HG03064 (cell line): Measurements from ENCODE around the gene SPAG9.
"Not testable (repeated sequence)": the region's sequence is repeated elsewhere in the genome, so short reads cannot be mapped to it uniquely, and the experiment has no call there.

Experiments
- ATAC-seq: cut with Tn5 transposase; IDR thresholded peaks from one replicate; pipeline ENCODE4 v1.9.1; 2021; ENCODE audit warnings: low read depth; ENCODE audit not compliant: unreplicated experiment

Gene SPAG9

GRCh38 chr17:50945779-50946222 lies 174.9 kb downstream of the SPAG9 start:
- no peak for ATAC-seq

- ATAC-seq: no peak
Measured at GRCh38 chr17:50944902-50945720, 175.6 kb downstream of the SPAG9 start.

- no peak for ATAC-seq
Measured at GRCh38 chr17:50944054-50944901, 176.4 kb downstream of the SPAG9 start.

GRCh38 chr17:50943575-50943933 lies 177.1 kb downstream of the SPAG9 start:
- no peak for ATAC-seq

GRCh38 chr17:50941676-50942048 lies 179.0 kb downstream of the SPAG9 start:
- ATAC-seq: not testable (repeated sequence)

GRCh38 chr17:50939795-50940684 lies 180.6 kb downstream of the SPAG9 start:
- no peak for ATAC-seq

- no peak for ATAC-seq
Measured at GRCh38 chr17:50939542-50939794, 181.2 kb downstream of the SPAG9 start.

GRCh38 chr17:50938821-50939541 lies 181.7 kb downstream of the SPAG9 start:
- no peak for ATAC-seq

- ATAC-seq: no peak
Measured at GRCh38 chr17:50935996-50936266, 184.7 kb downstream of the SPAG9 start.

- no peak for ATAC-seq
Measured at GRCh38 chr17:50935221-50935995, 185.3 kb downstream of the SPAG9 start.

GRCh38 chr17:50934672-50935220 lies 185.9 kb downstream of the SPAG9 start:
- ATAC-seq: no peak

GRCh38 chr17:50934161-50934560 lies 186.5 kb downstream of the SPAG9 start:
- no peak for ATAC-seq

- no peak for ATAC-seq
Measured at GRCh38 chr17:50931144-50931908, 189.3 kb downstream of the SPAG9 start.

GRCh38 chr17:50928646-50929045 lies 192.0 kb downstream of the SPAG9 start:
- ATAC-seq: no peak

- no peak for ATAC-seq
Measured at GRCh38 chr17:50927287-50927686, 193.4 kb downstream of the SPAG9 start.

- ATAC-seq: no peak
Measured at GRCh38 chr17:50926523-50926922, 194.1 kb downstream of the SPAG9 start.

GRCh38 chr17:50925296-50925891 lies 195.3 kb downstream of the SPAG9 start:
- ATAC-seq: no peak

- no peak for ATAC-seq
Measured at GRCh38 chr17:50924800-50925199, 195.9 kb downstream of the SPAG9 start.
